Brain microvascular endothelial cell (primary cell): ENCODE results near the gene MROH7.

ENCODE experiments used
- DNase-seq: peaks from one replicate; pipeline ENCODE4 v3.0.0-alpha.2; 2020
- H3K27ac ChIP-seq: fragments of 250-450 bp; sonication (Bioruptor Pico); 2 replicates; pipeline ENCODE4 v1.5.1; 2020; ENCODE audit warnings: mild to moderate bottlenecking, moderate library complexity
- H3K27me3 ChIP-seq: fragments of 250-450 bp; sonication (Bioruptor Pico); replicated peaks from 2 replicates; pipeline ENCODE4 v1.5.1; 2020; ENCODE audit warnings: mild to moderate bottlenecking
- H3K36me3 ChIP-seq: fragments of 250-450 bp; sonication (Bioruptor Pico); replicated peaks from 2 replicates; pipeline ENCODE4 v1.5.1; 2020; ENCODE audit warnings: mild to moderate bottlenecking
- H3K4me3 ChIP-seq: 2 replicates; pipeline ENCODE4 v1.5.1; 2011; ENCODE audit warnings: low read depth, mild to moderate bottlenecking, control low read depth, low read length, moderate library complexity
- CTCF ChIP-seq: IDR thresholded peaks from 2 replicates; pipeline ENCODE4 v1.5.1; 2011; ENCODE audit warnings: low read depth, mild to moderate bottlenecking, moderate library complexity, low read length, control low read depth, inconsistent platforms; ENCODE audit errors: missing control alignments
- in situ Hi-C: cut with HindIII; loops from 2 replicates; pipeline ENCODE4 v1.10.0; 2017; ENCODE audit warnings: low sequenced_read_pairs, low pct_ligation_motif_present

MROH7 gene

DNA sequence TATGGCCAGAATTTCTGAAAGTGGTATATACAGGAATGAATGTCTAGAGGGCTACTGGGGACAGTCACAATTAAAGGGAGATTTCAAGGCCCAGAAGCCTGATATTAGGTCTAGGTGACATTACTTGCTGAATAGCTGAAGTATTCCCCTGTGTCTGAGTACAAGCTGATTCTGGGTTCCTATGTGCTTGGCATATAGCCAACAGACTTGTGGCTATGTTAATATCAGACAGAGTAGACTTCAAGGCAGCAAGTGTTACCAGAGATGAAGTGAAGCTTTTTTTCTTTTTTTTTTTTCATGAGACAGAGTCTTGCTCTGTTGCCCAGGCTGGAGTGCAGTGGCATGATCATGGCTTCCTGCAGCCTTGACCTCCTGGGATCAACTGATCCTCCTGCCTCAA lies 82.4 kb downstream of the MROH7 start:
- H3K27me3 ChIP-seq = no peaks in the 10 kb centered on the region
- TF ChIP-seq CTCF = no peak
- no peak overlapping the region for H3K4me3 ChIP-seq
- in situ Hi-C loops = no loop called here
- DNase-seq = no peak
- H3K36me3 ChIP-seq = peaks cover 55% of the 10 kb centered on the region
- no peak overlapping the region for H3K27ac ChIP-seq

GRCh38 chr1:54724771-54725170 lies 83.2 kb downstream of the MROH7 start:
- in situ Hi-C loops = no loop called here
- DNase-seq = no peak
- Histone ChIP-seq H3K4me3 (no peak overlapping the region), H3K27me3 (no peaks in the 10 kb centered on the region), H3K27ac (no peak overlapping the region), H3K36me3 (peaks cover 59% of the 10 kb centered on the region)
- TF ChIP-seq CTCF = no peak

DNA sequence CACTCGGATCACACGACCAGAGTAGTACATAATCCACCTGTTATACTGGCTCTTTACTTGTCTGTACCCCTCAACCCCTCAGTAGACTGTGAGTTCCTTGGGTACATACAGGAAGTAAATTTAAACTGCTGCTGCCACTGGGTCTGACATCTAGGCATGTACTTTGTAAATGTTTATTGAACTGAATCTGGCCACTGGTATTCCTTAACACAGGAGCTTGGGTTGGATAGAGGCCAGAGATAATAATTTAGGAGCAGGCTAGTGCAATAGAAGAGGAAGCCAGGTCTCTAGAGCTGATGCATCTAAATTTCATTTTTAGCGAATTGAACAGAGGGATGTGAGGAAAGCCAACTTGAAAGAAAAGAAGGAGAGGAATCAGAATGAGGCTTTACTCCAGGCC lies 86.4 kb downstream of the MROH7 start:
- Histone ChIP-seq H3K4me3 (no peak overlapping the region), H3K27ac (no peak overlapping the region), H3K27me3 (no peaks in the 10 kb centered on the region), H3K36me3 (peaks cover 57% of the 10 kb centered on the region)
- in situ Hi-C loops = no loop called here
- no peak for TF ChIP-seq CTCF
- no peak for DNase-seq

GRCh38 chr1:54736685-54737084 lies 95.1 kb downstream of the MROH7 start:
- Histone ChIP-seq H3K4me3 (no peak overlapping the region), H3K36me3 (peaks cover 61% of the 10 kb centered on the region), H3K27me3 (no peaks in the 10 kb centered on the region), H3K27ac (no peak overlapping the region)
- in situ Hi-C loops = no loop called here
- DNase-seq = no peak
- no peak for TF ChIP-seq CTCF

- in situ Hi-C loops = no loop called here
- Histone ChIP-seq H3K27me3 (no peaks in the 10 kb centered on the region), H3K4me3 (no peak overlapping the region), H3K36me3 (peaks cover 59% of the 10 kb centered on the region), H3K27ac (no peak overlapping the region)
- no peak for TF ChIP-seq CTCF
- no peak for DNase-seq
Observed at GRCh38 chr1:54738244-54738643, 96.7 kb downstream of the MROH7 start.

GRCh38 chr1:54741531-54741930 lies 99.9 kb downstream of the MROH7 start:
- peaks cover 45% of the 10 kb centered on the region for H3K36me3 ChIP-seq
- DNase-seq = no peak
- H3K27ac ChIP-seq = no peak overlapping the region
- TF ChIP-seq CTCF = no peak
- no peaks in the 10 kb centered on the region for H3K27me3 ChIP-seq
- H3K4me3 ChIP-seq = no peak overlapping the region
- in situ Hi-C loops = no loop called here
